Measurements from ENCODE around the gene QSOX1. TPM values are rescaled to one million over a fixed set of nuclear protein-coding genes. Genes with fewer than 3 reads are reported as not detected.
A peak's percentile ranks its signal among the peaks of the same experiment; 100 is the strongest.

QSOX1 gene
- total RNA-seq, 1 experiment from 2014 or later, result 135 TPM

DNA sequence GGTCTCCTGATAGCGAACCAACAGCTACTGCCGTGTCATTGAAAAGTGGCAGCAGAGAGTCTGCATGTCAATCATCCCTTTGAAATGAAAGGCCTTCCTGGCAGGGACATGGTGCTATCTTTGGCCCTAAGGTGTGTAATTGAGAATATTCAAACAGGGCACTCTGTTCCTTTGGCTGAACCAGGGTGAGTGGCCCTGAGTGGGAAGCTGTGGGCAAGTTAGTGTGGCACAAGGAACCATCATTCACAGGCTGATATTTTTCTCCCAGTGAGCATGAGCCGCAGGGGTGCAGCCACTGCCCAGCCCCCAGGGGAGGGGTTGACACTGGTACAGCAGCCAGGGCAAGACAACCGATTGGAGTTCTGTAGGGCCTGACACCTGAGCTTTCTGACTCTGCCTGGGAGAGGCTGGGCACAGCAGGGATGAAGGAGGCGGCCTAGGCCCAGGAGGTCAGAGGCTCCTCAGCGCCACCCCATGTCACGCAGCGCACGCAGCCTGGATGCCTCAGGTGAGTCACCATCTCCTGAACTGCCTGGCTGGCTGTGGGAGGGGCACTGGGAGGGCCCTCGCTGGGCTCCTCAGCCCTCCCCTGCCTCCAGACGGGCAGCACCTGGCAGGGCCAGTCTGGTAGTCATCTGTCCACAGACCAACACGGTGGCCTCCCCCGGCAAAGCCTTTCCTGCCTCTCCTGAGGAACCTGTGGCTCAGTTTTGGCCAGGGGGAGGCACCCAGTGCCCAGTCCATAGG lies 13.2 kb downstream of the QSOX1 start (continued):
- TF ChIP-seq, protein P1, sequence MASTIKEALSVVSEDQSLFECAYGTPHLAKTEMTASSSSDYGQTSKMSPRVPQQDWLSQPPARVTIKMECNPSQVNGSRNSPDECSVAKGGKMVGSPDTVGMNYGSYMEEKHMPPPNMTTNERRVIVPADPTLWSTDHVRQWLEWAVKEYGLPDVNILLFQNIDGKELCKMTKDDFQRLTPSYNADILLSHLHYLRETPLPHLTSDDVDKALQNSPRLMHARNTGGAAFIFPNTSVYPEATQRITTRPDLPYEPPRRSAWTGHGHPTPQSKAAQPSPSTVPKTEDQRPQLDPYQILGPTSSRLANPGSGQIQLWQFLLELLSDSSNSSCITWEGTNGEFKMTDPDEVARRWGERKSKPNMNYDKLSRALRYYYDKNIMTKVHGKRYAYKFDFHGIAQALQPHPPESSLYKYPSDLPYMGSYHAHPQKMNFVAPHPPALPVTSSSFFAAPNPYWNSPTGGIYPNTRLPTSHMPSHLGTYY (CRISPR knock-in tag; IDR thresholded peaks at IDR 0.05), result no peak
- peak; percentile 21; the same call in 1 of the 2 replicates for TF ChIP-seq SP1 (CRISPR knock-in tag; conservative IDR thresholded peaks at IDR 0.05)
- no peak for TF ChIP-seq SOX15 (CRISPR knock-in tag; IDR thresholded peaks at IDR 0.05)
- TF ChIP-seq HMGA2 (CRISPR knock-in tag; IDR thresholded peaks at IDR 0.05), result no peak
- TF ChIP-seq FOXK1 (CRISPR knock-in tag; IDR thresholded peaks at IDR 0.05), result no peak

DNA sequence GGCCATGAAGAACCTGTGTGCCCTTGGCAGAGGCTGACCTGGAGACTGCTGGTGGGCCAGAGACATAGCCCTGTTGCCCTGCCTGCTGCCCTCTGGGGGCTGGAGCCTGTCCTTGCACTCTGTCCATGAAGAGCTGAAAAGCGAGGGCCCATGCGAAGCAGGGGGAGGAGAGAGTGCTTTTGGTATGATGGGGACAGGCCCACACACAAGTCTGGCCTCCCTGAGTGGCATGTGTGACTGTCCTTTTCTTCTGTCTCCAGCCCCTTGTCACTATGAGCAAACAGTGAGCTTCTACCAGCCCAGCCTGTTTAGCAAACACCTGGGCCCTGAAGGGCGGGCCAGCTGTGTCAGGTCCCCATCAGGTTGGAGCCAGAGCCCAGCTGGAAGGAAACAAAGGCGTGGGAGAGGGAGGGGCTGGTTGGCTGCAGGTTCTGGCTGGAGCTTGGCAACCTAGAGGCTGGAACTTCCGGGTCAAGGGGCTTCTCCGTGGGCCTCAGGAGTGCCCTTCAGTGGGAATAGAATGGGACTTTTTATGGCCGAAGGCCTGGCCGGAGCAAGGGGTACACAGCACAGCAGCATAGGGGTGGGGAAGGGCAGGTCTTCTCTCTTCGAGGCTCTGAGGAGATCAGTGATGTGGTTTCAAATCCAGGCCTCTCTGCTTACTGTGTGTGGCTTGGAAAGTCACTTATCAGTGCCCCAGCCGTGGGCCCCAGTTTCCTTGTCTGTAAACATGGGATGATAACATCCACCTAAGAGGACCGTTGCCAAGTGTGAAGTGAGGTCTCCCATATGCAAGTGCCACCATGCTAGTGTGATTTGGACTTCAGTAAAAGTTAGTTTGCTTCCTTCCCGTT lies 14.3 kb downstream of the QSOX1 start:
- ChIA-PET CTCF (interaction anchor here (0.6 to 9.0 kb wide), 52 partner anchors 10 to 462 kb away, joined by 3 to 140 read pairs (median 4); partner anchors contain the start of genes QSOX1 and TOR1AIP1), POLR2A (interaction anchor here (0.5 to 1.2 kb wide), 3 partner anchors 11 to 956 kb away, joined by 3 to 5 read pairs (median 3); partner anchors contain the start of gene QSOX1)
- DNase-seq (ENCODE audit: low spot score) (peak; percentile 80), ATAC-seq (peak; percentile 77)
- no peaks in the 10 kb centered on the region for H3K9me3 Mint-ChIP-seq
- peak overlapping the region; percentile 95 for H3K27ac Mint-ChIP-seq
- H3K4me1 Mint-ChIP-seq, result peaks cover 52% of the 10 kb centered on the region
- no peak overlapping the region for H3K4me3 Mint-ChIP-seq
- no peaks in the 10 kb centered on the region for H3K27me3 Mint-ChIP-seq (ENCODE audit: low read depth)
- no peak for TF ChIP-seq JUN (CRISPR knock-in tag; IDR thresholded peaks at IDR 0.05)
- peak; percentile 66; the same call in 1 of the 2 replicates for TF ChIP-seq ZNF121 (CRISPR knock-in tag; IDR thresholded peaks at IDR 0.05)
- TF ChIP-seq, protein P2, sequence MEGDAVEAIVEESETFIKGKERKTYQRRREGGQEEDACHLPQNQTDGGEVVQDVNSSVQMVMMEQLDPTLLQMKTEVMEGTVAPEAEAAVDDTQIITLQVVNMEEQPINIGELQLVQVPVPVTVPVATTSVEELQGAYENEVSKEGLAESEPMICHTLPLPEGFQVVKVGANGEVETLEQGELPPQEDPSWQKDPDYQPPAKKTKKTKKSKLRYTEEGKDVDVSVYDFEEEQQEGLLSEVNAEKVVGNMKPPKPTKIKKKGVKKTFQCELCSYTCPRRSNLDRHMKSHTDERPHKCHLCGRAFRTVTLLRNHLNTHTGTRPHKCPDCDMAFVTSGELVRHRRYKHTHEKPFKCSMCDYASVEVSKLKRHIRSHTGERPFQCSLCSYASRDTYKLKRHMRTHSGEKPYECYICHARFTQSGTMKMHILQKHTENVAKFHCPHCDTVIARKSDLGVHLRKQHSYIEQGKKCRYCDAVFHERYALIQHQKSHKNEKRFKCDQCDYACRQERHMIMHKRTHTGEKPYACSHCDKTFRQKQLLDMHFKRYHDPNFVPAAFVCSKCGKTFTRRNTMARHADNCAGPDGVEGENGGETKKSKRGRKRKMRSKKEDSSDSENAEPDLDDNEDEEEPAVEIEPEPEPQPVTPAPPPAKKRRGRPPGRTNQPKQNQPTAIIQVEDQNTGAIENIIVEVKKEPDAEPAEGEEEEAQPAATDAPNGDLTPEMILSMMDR (IDR thresholded peaks at IDR 0.05), result peak; percentile 56
- TF ChIP-seq, protein P3, sequence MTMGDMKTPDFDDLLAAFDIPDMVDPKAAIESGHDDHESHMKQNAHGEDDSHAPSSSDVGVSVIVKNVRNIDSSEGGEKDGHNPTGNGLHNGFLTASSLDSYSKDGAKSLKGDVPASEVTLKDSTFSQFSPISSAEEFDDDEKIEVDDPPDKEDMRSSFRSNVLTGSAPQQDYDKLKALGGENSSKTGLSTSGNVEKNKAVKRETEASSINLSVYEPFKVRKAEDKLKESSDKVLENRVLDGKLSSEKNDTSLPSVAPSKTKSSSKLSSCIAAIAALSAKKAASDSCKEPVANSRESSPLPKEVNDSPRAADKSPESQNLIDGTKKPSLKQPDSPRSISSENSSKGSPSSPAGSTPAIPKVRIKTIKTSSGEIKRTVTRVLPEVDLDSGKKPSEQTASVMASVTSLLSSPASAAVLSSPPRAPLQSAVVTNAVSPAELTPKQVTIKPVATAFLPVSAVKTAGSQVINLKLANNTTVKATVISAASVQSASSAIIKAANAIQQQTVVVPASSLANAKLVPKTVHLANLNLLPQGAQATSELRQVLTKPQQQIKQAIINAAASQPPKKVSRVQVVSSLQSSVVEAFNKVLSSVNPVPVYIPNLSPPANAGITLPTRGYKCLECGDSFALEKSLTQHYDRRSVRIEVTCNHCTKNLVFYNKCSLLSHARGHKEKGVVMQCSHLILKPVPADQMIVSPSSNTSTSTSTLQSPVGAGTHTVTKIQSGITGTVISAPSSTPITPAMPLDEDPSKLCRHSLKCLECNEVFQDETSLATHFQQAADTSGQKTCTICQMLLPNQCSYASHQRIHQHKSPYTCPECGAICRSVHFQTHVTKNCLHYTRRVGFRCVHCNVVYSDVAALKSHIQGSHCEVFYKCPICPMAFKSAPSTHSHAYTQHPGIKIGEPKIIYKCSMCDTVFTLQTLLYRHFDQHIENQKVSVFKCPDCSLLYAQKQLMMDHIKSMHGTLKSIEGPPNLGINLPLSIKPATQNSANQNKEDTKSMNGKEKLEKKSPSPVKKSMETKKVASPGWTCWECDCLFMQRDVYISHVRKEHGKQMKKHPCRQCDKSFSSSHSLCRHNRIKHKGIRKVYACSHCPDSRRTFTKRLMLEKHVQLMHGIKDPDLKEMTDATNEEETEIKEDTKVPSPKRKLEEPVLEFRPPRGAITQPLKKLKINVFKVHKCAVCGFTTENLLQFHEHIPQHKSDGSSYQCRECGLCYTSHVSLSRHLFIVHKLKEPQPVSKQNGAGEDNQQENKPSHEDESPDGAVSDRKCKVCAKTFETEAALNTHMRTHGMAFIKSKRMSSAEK (CRISPR knock-in tag; IDR thresholded peaks at IDR 0.05; ENCODE audit: borderline replicate concordance), result no peak
- no peaks in the 10 kb centered on the region for H3K36me3 Mint-ChIP-seq

DNA sequence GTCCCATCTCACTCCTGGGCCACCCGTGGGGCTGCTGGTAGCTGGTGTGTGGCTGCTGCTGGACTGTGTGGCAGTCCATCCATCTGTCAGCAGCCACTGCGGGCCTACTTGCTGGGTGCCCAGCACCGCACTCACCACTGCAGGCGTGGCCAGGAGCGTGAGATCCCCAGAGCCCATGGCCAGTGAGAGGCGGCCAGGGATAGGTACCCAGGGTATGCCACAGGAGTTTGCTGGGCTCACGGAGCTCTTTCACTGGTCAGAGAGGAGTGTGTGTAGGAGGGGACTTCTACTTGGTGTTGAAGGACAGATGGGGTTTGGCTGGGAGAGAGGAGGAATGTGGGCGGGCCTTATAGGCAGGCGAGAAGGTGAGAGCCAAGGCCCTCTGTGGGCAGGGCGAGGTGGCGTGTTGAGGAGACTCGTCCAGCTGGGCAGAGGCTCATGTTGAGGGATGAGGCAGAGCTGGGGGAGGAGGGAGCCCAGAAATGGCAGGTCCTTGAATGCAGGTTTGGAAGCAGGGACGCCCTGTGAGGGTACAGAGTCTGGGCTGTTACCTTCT lies 15.0 kb downstream of the QSOX1 start:
- Mint-ChIP-seq H3K4me3 (no peak overlapping the region), H3K4me1 (peaks cover 48% of the 10 kb centered on the region), H3K27me3 (ENCODE audit: low read depth) (no peaks in the 10 kb centered on the region), H3K9me3 (no peaks in the 10 kb centered on the region), H3K27ac (peak overlapping the region; percentile 54), H3K36me3 (no peaks in the 10 kb centered on the region)
- ATAC-seq, result peak; percentile 4; the same call in 1 of the 2 replicates
- ChIA-PET CTCF (interaction anchor here (0.7 to 9.0 kb wide), 12 partner anchors 11 to 355 kb away, joined by 3 to 140 read pairs (median 7); partner anchors contain the start of gene QSOX1), POLR2A (interaction anchor here (1.2 kb wide), 1 partner anchor 12 kb away, joined by 3 read pairs; no protein-coding TSS in a partner anchor)
- no peak for DNase-seq (ENCODE audit: low spot score)
- TF ChIP-seq ZNF138 (CRISPR knock-in tag; conservative IDR thresholded peaks at IDR 0.05) (no peak), GABPB1 (CRISPR knock-in tag; IDR thresholded peaks at IDR 0.05) (no peak), NR3C1 (CRISPR knock-in tag; conservative IDR thresholded peaks at IDR 0.05; ENCODE audit: low read depth) (no peak), ESRRA (CRISPR knock-in tag; IDR thresholded peaks at IDR 0.05; ENCODE audit: borderline replicate concordance) (no peak), ZNF671 (CRISPR knock-in tag; IDR thresholded peaks at IDR 0.05) (no peak), MYBL2 (CRISPR knock-in tag; IDR thresholded peaks at IDR 0.05) (no peak), NFATC4 (CRISPR knock-in tag; IDR thresholded peaks at IDR 0.05) (no peak), RELA (CRISPR knock-in tag; IDR thresholded peaks at IDR 0.05; ENCODE audit: borderline replicate concordance) (no peak), CREB1 (CRISPR knock-in tag; IDR thresholded peaks at IDR 0.05) (no peak)
- TF ChIP-seq, protein P4, sequence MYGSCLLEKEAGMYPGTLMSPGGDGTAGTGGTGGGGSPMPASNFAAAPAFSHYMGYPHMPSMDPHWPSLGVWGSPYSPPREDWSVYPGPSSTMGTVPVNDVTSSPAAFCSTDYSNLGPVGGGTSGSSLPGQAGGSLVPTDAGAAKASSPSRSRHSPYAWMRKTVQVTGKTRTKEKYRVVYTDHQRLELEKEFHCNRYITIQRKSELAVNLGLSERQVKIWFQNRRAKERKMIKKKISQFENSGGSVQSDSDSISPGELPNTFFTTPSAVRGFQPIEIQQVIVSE (CRISPR knock-in tag; IDR thresholded peaks at IDR 0.05; ENCODE audit: borderline replicate concordance), result no peak

Measured in WTC11 (cell line).